BE2C (cell line): Measurements from ENCODE around the gene ABR.
"Not testable (repeated sequence)": the region's sequence is repeated elsewhere in the genome, so short reads cannot be mapped to it uniquely, and the experiment has no call there.

ENCODE experiments used
- DNase-seq: peaks from one replicate; pipeline ENCODE4 v3.0.0-alpha.2; 2020
- H3K27me3 ChIP-seq: fragments of 250-450 bp; sonication (Bioruptor Pico); 2 replicates; pipeline ENCODE4 v1.5.1; 2020; ENCODE audit warnings: mild to moderate bottlenecking
- H3K36me3 ChIP-seq: fragments of 250-450 bp; sonication (Bioruptor Pico); 2 replicates; pipeline ENCODE4 v1.5.1; 2020; ENCODE audit warnings: mild to moderate bottlenecking
- H3K4me1 ChIP-seq: fragments of 250-450 bp; sonication (Bioruptor Pico); 2 replicates; pipeline ENCODE4 v1.5.1; 2020
- H3K4me3 ChIP-seq: 2 replicates; pipeline ENCODE4 v1.5.1; 2011; ENCODE audit warnings: low read depth, low read length
- H3K9me3 ChIP-seq: fragments of 250-450 bp; sonication (Bioruptor Pico); 2 replicates; pipeline ENCODE4 v1.5.1; 2020
- TF ChIP-seq, protein P1 (sequence below): IDR thresholded peaks from 2 replicates; pipeline ENCODE4 v1.5.1; 2012; ENCODE audit warnings: mild to moderate bottlenecking, low read depth, low read length

ABR gene

DNA sequence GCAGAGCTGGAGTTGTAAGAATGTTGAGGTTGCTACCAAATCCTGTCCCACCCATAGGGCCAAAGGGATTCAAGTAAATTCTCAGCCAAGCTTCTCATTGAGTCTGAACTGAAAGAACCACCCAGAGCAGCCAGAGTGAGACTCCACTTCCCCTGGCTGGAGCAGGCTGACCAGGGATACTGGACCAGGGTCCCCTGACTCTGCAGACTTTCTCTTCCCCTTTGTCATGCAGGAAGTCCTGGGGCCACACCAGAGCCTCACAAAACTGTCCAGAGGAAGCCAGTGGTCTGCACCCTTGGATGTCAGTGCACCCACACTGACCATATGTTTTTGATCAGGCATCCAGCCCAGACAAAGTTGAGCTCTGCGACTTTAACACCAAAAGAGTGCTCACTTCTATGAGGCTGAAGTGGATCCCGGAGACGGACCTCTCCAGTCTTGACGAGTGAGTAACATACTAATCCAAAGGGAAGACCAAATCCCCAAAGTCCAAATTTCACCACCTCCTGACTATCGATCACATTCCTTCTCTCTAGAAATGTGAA is 204.3 kb downstream of the ABR start:
- peaks cover 67% of the 10 kb centered on the region for H3K27me3 ChIP-seq
- H3K4me1 ChIP-seq = no peaks in the 10 kb centered on the region
- H3K9me3 ChIP-seq = no peaks in the 10 kb centered on the region
- H3K4me3 ChIP-seq = no peak overlapping the region
- no peak for DNase-seq
- H3K36me3 ChIP-seq = no peaks in the 10 kb centered on the region
- TF ChIP-seq, protein P1, sequence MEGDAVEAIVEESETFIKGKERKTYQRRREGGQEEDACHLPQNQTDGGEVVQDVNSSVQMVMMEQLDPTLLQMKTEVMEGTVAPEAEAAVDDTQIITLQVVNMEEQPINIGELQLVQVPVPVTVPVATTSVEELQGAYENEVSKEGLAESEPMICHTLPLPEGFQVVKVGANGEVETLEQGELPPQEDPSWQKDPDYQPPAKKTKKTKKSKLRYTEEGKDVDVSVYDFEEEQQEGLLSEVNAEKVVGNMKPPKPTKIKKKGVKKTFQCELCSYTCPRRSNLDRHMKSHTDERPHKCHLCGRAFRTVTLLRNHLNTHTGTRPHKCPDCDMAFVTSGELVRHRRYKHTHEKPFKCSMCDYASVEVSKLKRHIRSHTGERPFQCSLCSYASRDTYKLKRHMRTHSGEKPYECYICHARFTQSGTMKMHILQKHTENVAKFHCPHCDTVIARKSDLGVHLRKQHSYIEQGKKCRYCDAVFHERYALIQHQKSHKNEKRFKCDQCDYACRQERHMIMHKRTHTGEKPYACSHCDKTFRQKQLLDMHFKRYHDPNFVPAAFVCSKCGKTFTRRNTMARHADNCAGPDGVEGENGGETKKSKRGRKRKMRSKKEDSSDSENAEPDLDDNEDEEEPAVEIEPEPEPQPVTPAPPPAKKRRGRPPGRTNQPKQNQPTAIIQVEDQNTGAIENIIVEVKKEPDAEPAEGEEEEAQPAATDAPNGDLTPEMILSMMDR = no peak

DNA sequence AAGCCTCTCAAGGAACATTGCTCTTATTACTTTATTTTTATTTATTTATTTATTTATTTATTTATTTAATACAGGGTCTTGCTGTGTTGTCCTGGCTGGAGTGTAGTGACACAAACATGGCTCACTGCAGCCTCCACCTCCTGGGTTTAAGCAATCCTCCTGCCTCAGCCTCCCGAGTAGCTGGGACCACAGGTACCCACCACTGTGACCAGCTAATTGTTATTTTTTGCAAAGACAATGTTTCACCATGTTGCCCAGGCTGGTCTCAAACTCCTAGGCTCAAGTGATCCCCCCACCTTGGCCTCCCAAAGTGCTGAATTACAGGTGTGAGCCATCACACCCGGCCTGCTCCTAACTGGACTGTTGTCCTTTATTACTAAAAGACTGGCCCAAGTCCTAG is 205.0 kb downstream of the ABR start:
- peaks cover 74% of the 10 kb centered on the region for H3K27me3 ChIP-seq
- not testable (repeated sequence) for H3K4me1 ChIP-seq, H3K36me3 ChIP-seq, H3K9me3 ChIP-seq, H3K4me3 ChIP-seq, DNase-seq

DNA sequence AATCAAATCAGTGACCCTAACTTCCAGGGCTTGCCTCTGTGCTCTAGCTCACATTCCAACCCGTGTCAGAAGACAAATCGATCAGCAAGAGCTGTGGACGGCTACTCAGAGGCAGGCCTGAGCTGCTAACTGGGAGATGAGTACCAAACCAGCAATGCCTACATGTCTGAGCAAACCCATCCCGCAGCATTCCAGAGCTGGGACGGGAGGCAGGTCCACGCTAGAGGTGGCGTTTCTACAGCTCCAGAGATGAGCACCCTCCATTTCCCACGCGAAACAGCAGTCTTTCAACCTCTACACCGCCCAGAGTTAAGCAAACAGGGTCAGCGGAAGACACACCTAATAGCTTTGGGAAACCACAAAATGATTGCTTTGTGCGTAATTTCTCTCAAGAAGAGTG is 206.7 kb downstream of the ABR start:
- Histone ChIP-seq H3K4me1 (no peaks in the 10 kb centered on the region), H3K27me3 (peaks cover 83% of the 10 kb centered on the region), H3K4me3 (no peak overlapping the region), H3K9me3 (no peaks in the 10 kb centered on the region), H3K36me3 (no peaks in the 10 kb centered on the region)
- TF ChIP-seq, protein P1 = no peak
- DNase-seq = no peak

DNA sequence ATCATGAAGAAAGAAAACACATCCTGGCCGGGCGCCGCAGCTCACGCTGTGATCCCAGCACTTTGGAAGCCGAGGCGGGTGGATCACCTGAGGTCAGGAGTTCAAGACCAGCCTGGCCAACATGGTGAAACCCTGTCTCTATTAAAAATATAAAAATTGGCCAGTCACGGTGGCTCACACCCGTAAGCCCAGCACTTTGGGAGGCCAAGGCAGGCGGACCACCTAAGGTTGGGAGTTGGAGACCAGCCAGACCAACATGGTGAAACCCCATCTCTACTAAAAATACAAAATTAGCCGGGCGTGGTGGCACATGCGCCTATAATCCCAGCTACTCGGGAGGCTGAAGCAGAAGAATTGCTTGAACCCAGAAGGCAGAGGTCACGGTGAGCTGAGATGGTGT is 207.9 kb downstream of the ABR start:
- H3K4me3 ChIP-seq, DNase-seq, H3K36me3 ChIP-seq, H3K4me1 ChIP-seq, H3K9me3 ChIP-seq: not testable (repeated sequence)
- H3K27me3 ChIP-seq = peaks cover 76% of the 10 kb centered on the region

DNA sequence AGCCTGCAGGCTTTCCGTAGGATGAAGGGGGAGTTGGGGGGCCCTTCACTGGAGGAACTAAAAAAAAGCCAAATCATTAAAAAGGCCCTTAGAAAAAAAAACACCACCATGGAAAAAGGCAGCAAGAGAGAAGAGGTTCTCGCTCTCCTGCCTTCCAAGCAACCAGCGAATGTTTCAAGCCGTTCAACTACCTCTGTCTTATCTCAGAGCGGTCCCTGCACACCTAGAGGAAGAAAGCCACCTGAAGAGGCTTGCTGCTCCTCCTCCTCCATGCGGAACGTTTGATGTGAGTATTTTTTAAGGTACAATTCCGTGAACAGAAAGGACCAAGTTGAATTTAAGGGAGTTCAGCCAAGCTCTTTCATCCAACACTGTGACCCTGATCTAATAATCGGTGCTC is 209.4 kb downstream of the ABR start:
- Histone ChIP-seq H3K9me3 (no peaks in the 10 kb centered on the region), H3K27me3 (peaks cover 66% of the 10 kb centered on the region), H3K4me1 (no peaks in the 10 kb centered on the region), H3K4me3 (no peak overlapping the region), H3K36me3 (no peaks in the 10 kb centered on the region)
- no peak for DNase-seq
- TF ChIP-seq, protein P1 = no peak

DNA sequence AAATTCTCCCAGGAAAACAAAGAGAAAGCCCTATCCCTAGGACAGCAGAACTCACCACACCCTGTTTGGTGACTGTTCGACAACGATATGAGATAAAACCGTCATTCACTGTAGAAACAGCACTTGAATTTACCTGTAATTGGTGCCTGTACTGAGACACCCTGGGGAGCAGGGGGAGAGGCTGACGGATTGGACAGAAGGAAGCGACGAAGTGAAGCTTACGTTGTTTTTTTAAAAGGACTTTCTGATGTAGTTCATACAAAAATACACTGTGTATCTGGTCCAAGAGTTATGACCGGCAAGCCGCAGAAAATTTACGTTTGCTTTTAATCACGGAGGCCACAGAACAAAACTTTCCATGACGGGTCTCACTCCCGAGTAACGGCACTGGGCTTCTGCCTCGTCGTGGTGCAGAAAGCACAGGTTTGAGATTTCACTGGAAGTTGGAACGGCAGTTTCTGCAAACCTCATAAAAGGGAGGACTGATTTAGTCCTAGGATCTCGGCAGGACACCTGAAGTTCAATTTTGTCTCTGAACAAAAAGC is 209.9 kb downstream of the ABR start:
- H3K4me3 ChIP-seq = no peak overlapping the region
- no peaks in the 10 kb centered on the region for H3K9me3 ChIP-seq
- TF ChIP-seq, protein P1 = no peak
- H3K36me3 ChIP-seq = no peaks in the 10 kb centered on the region
- no peak for DNase-seq
- H3K27me3 ChIP-seq = peaks cover 66% of the 10 kb centered on the region
- no peaks in the 10 kb centered on the region for H3K4me1 ChIP-seq

DNA sequence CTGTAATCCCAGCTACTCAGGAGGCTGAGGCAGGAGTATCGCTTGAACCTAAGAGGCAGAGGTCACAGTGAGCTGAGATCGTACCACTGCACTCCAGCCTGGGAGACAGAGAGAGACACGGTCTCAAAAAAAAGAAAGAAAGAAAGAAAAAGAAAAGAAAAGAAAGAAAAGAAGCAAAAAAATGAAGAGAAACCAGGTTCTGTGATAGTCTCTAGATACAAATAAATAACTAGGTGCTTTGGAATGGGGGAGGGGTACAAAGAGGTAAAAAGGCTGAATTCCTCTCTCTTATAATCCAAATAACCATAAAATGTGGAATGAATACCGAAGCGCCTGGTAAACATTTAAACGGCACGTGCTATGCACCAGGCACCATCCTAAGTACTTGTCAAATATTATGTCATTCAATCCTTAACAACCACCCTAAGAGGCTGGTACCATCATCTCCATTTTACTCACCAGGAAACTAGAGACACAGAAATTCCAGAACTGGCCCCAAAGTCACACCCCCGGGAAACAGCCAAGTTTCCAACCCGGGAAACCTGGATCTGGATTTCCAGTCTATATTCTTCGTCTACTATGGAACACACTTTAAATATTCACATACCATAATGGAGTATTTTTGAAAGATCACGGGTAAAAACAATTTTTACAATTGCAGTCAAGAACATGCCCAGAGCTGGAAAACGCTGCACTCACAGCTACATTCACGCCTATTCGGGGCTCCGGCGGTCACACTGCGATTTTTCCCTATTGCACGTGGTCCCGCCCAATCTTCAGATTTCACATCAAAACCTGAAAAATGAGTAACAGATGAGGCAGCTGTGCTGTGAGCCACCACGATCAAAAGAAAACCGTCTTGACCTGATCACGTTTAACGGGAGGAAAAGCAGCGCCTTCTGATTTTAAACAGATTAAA is 210.7 kb downstream of the ABR start:
- Histone ChIP-seq H3K4me3 (no peak overlapping the region), H3K27me3 (peaks cover 71% of the 10 kb centered on the region), H3K36me3 (no peaks in the 10 kb centered on the region), H3K9me3 (no peaks in the 10 kb centered on the region), H3K4me1 (no peaks in the 10 kb centered on the region)
- TF ChIP-seq, protein P1 = no peak
- no peak for DNase-seq
